8988T (cell line): ENCODE data around the gene AP1B1.

ENCODE experiments used
- DNase-seq: peaks from one replicate; pipeline ENCODE4 v3.0.0; 2011

AP1B1 gene

DNA sequence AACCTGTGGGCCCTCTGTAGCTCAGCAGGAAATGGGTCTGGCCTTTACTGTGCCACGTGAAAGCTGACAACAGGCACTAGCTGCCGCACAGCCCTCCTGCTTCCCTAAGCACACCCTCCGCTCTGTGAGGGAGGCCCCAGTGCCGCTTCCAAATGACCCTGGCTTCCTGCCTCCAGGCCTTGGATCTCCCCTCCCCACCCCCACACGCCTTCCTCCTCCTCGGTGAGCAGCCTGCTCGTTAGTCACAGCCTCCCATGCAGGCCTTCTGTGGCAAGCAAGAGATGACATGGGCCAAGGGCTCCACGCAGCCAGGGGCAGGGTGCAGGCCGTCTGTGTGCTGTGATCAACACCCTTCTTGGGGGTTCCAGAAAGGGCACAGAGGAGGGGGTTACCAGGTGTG is 57.6 kb downstream of the AP1B1 start:
- no peak for DNase-seq

- no peak for DNase-seq
These were observed 58.1 kb downstream of the AP1B1 start for GRCh38 chr22:29330291-29330690.

DNA sequence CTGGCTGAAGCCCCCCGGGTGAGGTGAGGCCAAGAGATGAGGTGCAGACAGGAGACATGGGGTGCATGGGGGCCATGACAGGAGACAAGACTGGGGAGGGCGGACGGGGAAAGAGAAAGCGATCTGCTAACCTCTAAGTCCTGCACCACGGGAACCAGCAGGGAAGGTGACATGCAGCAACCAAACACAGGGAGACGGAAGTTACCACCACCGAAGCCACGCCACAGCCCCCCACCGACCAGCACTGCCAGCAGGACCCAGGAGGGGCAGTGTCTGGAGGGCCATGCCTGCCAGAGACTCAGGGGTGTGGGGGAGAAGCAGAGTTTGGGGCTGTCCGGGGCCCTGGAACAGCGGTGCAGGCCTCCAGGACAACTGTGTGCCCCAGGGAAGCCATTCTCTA is 58.8 kb downstream of the AP1B1 start:
- DNase-seq, result no peak

DNA sequence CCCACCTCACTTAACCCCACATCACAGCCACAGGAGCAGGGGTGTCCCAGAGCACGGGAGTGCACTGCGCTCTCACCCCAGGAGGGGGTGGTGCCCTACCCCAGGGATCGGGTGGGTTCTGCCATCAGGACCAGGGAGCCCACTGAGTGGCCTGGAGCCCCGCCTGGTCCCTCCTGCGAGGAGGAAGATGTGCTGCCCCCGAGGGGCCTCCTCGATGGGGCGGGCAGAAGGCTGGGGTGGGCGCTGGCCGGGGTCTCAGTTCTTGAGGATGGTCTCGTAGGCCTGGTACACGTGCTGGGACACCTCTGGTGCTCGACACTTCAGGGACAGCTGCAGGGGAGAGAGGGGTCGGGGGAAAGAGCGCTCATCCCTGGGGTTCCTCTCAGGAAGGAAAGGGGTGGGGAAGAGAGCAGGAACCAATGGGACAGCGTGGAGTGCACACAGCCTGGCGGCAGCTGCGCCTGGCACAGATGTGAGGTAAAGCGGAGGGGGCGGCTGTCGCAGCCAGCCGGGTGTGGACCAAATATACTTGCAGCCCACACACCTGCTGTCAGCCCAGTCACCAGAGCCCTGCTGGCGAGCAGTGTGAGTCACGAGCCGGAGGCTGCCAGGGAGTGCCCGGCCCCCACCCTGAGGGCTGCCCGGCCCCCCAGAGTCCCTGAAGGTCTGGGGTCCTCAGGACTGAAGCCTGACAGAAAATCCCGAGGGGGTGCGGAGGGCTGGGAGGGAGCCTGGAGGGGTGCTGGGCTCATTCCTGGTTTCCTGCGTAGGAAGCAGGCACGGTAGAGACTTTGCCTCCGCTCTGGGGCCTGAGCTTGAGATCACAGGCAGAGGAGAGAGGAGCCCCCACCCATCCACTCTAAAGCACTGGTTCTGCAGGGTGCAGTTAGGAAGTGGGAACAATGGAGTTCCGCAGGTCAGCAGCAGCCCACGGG is 59.5 kb downstream of the AP1B1 start:
- no peak for DNase-seq

DNA sequence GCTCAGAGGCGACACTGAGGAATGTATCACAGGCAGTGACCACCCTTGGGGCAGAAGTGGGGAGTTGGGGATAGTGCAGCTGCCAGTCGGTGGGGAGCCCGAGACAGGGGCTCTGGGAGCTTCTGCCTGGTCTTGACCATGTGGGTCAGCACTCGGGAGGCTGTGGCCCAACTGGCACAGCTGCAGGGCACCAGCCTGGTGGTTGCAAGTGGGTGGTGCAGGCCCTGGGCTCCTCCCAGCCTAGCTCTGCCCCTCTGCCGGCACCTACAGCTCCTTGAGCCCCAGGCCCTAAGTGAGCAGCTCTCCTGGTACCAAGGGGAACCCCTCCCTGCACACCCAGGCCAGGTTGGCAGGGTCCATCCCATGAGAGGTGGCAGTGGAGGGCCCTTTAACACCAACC is 60.3 kb downstream of the AP1B1 start:
- DNase-seq, result no peak

DNA sequence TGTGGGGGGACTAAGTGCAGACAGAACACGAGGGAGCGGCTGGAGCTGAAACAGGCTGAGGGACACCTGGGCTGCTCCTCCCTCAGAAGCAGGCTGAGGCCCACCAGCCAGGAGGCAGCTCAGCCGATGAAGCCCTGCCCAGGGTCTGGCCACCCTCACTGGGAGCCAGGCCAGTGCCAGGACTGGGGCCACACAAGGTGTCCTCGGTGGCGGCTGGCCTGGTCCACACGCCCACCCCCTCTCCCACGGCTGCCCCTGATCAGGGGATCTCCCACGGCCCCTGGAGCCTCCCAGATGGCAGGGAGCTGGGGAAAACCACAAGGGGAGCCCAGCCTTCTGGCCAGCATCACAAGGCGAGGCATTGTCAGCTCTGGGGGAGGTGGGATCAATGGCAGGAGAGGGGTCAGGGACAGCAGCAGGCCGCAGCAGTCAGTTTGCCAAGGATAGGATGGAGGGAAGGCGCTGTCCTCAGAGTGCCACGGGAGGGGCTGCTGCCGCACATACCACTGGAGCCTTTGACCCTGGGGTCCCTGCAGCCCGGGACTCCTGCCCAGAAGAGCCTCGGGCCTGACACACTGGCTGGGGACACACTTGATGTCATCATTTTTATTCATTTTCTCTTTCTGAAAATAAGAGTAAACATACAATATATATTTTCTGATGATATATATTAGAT is 61.1 kb downstream of the AP1B1 start:
- no peak for DNase-seq

DNA sequence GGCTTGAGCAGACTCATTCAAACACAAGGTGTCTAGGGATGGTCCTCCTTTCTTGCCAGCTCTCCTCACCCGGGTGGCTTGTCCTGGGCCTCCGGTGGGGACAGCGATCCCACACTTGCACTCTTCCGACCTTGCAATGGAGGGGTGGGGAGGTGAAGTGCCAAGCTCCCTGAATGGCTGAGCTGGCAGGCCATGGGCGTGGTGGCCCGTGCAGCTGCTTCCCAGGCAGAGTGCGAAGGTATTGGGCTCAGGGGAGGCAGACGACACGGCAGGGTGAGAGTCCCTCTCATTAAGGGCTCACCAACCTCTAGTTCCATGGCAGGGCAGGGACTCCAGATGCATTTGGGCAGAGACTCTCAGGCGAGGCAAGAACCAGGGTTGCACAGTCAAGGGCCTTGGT is 61.9 kb downstream of the AP1B1 start:
- DNase-seq, result no peak

DNA sequence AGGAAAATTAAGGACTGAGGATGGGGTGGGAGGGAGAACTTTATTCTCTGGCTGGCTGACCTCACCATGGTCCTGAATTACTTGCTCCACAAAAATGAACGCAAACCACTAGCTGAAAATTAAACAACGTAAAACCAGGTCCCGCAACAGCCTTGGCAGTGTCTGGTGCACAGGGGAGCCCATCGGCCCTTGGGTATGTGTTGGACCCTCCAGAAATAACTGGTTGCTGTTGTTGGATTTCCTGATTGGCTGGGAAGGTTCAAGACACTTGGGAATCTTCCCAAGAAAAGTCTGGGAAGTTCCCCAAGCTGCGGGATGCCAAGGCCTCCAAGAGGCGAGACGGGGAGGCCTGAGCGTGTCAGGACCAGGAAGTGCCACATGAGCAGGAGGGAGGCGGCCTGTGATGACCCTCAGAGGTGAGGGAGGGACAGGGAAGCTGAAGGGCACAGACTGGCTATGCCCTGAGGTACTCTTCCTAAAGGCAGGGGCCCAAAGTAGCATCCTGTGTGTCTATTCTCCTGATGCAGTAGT is 62.5 kb downstream of the AP1B1 start:
- DNase-seq, result no peak

DNA sequence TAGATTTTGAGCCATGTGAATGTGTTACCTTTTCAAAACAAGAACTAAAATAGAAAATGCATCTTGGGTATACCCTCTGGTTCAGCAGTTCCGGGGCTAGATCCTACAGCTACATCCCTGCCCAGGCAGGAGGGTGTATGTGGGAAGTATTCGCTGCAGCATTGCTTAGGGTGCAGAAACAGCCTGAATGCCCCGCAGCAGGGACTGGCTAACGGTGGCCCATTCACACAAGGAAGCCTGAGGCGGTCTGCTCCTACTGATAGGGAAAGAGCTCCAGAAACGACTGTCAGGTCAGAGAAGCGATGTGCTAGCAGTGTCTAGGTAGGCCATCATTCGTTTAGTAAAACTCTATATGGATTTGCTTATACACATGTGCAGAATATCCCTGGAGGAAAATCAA is 63.0 kb downstream of the AP1B1 start:
- DNase-seq, result no peak

DNA sequence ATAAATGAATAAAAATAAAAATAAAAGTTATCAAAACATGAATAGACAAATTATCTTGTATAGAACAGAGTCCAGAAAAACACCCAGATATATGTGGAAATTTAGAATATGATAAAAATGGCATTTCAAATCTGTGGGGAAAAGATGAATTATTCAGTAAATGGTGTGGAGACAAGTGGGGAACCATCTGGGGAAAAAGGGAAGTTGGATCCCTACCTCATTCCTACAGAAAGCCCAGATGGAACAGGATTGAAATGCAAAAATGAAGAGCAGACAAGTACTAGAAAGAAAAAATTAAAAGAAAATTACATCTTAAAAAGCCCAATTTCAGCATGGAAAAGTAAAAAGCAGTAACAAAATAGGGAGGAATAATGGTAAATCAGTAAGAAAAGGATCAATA is 64.7 kb downstream of the AP1B1 start:
- no peak for DNase-seq

DNA sequence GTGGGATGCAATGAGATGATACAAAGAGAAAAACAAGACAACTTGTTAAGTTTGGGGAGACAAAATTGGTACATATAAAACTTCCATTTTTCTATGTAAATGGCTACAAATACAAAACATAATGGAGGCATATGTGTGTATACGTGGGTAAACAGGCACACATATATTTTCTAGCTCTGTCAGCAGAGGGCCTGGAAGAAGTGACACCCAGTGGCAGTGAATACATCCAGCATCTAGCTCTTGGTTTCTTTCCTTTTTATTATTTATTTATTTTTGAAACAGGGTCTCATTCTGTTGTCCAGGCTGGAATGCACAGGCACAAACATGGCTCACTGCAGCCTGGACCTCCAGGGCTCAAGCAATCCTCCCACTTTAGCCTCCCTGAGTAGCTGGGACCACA is 67.8 kb downstream of the AP1B1 start:
- no peak for DNase-seq

DNA sequence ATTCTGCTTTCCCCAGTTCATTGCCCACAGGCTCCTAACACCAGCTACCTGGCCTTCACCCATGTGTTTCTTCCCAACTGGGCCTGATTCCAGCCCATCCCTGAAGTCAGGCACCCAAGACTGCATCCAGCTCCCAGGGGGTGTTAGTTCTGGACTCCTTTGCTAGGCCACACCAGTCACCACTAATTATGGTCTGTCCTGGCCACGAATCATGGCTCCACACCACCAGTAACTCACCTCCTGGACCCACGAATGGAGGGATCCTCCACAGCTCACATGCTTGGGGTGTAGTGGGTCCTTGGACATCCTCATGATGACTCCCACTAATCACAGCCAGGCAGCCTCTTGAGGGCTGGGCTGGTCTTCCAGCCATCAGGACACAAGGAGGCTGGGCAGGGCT is 69.3 kb downstream of the AP1B1 start:
- no peak for DNase-seq

DNA sequence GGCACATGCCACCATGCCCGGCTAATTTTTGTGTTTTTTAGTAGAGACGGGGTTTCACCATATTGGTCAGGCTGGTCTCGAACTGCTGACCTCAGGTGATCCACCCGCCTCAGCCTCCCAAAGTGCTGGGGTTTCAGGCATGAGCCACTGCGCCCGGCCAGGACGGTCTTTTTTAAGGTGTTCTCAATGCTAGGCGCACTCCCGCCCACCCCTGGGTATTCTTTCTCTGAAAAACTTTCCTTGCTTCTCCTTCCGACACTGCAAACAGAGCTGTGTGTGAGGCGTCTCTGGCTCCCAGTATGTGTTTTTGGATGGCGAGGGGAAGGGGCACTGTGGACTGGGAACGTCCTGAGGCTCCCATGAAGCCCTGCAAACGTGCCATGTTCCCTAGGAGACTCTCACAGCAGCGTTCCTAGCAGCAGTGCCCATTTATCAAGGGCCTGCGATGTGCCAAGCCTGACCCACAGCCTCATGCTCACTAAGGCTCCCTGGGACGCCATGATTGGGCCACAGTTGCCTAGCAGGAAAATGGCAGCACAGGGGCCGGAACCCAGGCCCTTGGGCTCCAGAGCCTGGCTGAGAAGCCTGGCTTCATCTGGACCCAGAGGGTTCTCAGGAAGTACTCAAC is 70.4 kb downstream of the AP1B1 start:
- DNase-seq, result no peak

DNA sequence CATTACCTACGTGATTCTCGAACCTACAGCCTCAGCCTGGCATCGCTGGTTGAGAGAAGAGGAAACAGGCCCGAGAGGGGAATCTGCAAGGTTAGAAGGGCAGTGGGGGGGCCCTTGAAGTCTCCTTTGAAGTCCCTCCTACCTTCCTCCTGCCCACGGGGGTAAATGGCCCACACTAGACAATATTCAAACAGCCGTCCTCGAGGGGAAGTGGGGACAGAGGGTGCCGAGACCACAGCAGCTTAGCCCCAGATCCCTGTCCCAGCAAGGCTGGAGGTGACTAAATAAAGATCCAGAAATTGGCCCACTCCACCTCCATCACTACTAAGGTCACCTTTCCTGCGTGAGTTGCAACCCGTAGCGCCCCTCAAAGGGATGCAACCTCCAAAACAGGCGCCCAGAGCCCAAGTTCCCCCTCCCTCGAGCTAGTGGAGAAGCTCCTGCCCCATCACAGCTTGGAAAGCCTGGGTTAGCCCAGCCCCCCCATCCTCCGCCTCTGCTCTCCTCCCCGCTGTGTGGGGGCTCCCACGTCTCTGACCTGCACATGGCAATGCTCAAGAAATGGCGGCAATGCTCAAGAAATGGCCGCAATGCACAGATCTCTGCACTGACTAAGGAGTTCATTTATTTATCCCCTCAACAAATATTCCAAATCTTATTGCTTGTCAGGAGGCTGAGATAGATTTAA is 72.1 kb downstream of the AP1B1 start:
- DNase-seq, result no peak

GRCh38 chr22:29315286-29316140 is 72.9 kb downstream of the AP1B1 start, which contains the start of gene RASL10A:
Gene RASL10A, minus strand, starts transcription at chr22:29315697. Its CDS starts 451 bp downstream, at chr22:29315246.
- peak; percentile 64 for DNase-seq

- DNase-seq, result peak; percentile 79
These were observed 73.7 kb downstream of the AP1B1 start for GRCh38 chr22:29314537-29315285.

- DNase-seq, result peak; percentile 46
These were observed 74.5 kb downstream of the AP1B1 start for GRCh38 chr22:29313576-29314466.

GRCh38 chr22:29313126-29313575 is 75.2 kb downstream of the AP1B1 start:
- DNase-seq, result peak; percentile 64

DNA sequence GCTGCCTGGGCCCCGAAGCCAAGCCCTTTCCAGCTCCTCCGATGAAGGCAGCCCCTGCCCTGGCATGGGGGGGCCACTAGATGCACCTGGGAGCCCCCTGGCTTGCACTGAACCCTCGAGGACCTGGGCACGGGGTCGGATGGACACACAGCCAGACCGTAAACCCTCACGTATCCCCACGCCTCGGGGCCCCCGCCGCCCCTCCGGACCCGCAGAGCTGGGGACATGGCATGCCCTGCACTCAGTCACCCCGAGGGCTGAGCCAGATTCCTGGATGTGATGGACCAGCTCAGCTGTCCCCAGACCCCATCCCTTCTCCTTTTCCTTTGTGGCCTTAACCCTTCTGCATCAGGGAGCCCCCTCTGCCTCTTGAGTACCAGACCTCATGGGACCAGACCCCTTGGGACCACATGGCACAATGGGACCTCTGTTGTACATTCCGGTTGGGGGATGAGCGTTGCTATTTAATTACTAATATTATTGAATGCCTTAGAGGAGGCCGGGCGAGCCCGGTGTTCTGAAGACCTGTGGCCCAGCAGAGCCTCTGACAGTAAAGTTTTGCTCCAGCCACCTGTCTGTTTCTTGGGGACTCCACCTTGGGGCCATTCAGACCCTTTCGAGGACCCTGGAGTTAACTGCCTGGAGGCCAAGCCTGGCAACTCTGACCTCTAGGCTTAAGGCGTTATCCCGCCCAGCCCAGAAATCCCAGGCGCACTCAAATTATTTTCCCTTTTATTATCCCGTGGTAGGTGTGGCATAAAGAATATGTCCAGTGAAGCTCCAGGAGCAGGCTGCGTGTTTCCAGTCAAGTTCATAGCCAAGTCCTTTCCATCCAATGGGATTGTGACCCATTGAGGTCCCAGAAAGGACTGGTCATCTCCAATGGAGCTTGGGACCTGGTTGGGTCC is 75.9 kb downstream of the AP1B1 start:
- peak; percentile 17 for DNase-seq
